ENCODE data around the gene TEX53.

TEX53 gene

DNA sequence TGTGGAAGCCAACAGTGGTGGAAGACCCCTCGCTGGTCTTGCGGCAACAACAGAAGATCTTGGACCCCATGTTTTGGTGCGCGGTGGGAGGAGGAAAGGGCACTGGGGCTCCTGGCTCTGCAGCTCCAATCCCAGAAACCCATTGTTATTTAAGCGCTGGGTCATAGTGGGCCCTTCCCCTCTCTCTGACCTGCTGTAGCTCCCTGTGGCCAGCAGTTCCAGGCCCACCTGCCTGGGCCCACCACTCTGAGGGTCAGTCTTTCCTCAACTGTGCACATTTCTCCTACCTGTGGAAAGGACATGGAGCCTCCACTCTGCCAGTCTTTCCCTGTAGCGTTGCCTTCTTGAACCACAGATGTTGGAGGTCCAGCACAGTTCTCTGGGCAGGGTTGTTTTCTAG lies at the start of gene TEX53:
TEX53 (minus strand) TSS at position 101 of the 400 bp plus-strand sequence; CDS start at position 70, 31 bp downstream.
- H3K9me3 Mint-ChIP-seq, result no peaks in the 10 kb centered on the region
- H3K27me3 Mint-ChIP-seq, result peaks cover 6% of the 10 kb centered on the region
- H3K27ac Mint-ChIP-seq, result no peak within 1 kb of the TSS
- H3K4me1 Mint-ChIP-seq (ENCODE audit: low read depth), result peaks cover 15% of the 10 kb centered on the region
- peak; percentile 9 for DNase-seq
- H3K4me3 Mint-ChIP-seq, result no peak within 1 kb of the TSS
- H3K36me3 Mint-ChIP-seq (ENCODE audit: low read depth), result no peaks in the 10 kb centered on the region

DNA sequence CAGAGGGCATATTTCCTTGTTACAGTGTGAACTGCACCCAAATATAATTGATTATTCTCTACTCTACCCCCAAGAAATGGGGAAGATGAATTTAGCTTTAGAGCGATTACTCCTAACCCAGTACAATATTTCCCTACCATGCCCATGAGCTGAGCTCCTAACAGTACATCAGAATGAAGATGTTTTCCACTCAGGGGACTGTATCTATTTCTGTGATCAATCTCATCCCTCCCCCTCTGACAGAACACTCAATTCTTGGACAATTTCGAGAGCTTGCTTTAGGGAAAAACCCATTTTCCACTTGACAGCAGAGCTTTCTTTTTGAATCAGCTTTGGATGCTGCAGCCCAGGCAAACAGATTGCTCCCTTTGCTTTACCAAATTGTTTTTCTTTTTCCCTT lies 49.1 kb upstream of the TEX53 start:
- peak overlapping the region; percentile 49 for H3K27ac Mint-ChIP-seq
- DNase-seq, result no peak
- H3K9me3 Mint-ChIP-seq, result no peaks in the 10 kb centered on the region
- H3K4me1 Mint-ChIP-seq (ENCODE audit: low read depth), result peaks cover 56% of the 10 kb centered on the region
- H3K4me3 Mint-ChIP-seq, result peak overlapping the region; percentile 62
- peaks cover 10% of the 10 kb centered on the region for H3K36me3 Mint-ChIP-seq (ENCODE audit: low read depth)
- peaks cover 2% of the 10 kb centered on the region for H3K27me3 Mint-ChIP-seq

DNA sequence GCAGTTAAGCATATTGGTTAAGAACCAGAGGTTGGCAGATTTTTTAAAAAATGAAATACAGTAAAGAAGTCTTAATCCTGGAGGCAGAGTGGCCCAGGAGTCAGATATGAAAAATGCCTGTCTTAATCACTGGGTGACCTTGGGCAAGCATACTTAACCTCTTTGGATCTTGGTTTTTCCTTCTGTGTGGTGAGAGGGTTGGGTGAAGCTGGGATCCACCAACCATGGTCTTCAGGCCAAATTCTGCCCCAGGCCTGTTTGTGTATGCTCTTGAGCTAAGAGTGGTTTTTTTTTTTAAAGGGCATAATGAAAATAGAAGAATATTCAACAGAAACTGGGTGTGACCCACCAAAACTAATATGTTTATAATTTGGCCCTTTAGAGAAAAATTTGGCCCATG lies 44.4 kb upstream of the TEX53 start:
- Mint-ChIP-seq H3K9me3 (peaks cover 2% of the 10 kb centered on the region), H3K4me3 (no peak overlapping the region), H3K27me3 (peaks cover 1% of the 10 kb centered on the region), H3K36me3 (ENCODE audit: low read depth) (peaks cover 29% of the 10 kb centered on the region), H3K27ac (no peak overlapping the region), H3K4me1 (ENCODE audit: low read depth) (peaks cover 68% of the 10 kb centered on the region)
- DNase-seq, result no peak

DNA sequence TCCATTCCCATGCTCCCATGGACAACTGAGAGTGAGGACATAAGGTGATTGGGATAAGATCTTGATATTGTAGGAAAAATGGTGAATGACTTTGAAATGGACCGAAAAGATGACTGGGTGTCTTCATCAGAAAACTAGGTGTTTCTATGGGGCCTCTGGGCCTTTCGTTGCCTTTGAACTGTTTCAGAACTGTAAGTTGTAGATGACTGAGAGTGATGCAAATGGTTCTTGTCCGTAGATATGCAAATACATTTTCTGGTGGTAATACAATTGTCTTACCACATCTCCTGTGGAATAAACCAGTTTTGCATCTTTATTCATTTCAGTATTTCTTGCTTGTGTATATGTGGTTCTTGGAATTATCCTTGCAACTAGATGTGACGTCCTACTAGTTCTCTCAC lies 40.3 kb upstream of the TEX53 start:
- Mint-ChIP-seq H3K36me3 (ENCODE audit: low read depth) (peaks cover 24% of the 10 kb centered on the region), H3K9me3 (peaks cover 2% of the 10 kb centered on the region), H3K27ac (peak overlapping the region; percentile 99), H3K4me3 (peak overlapping the region; percentile 70), H3K27me3 (no peaks in the 10 kb centered on the region), H3K4me1 (ENCODE audit: low read depth) (peaks cover 88% of the 10 kb centered on the region)
- DNase-seq, result no peak

DNA sequence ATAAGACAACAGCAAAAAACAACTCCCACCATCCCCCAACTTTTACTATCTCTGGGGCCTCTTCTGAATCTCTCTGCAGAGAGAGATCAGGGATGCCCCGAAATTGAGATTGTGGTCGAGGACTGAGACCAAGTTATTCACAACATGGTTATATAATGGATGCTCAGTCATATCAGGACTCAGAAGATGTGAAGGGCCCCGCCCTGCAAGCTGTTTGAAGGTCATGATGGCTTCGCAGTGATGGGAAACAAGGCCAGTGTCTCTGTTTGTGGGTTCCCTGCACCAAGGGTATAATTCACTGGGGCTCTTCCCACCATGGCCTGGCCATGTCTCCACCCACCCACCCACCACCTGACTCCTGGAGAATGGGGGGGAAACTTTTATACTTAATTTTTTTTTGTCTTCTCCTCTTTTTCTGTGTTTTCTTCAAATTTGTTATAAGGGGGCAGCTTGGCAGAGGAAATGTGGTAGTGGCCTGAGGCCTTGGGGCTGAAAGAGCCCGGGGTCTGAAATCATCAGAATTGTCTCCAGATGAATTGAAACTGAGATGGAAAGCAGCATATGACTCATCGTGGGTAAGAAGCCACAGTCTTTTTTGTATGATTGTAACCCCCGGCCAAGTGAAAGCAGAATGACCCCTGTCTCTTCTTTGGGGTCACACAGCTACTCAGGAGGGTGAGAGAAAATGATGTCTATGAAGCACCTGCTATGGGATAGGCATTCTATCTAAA lies 39.4 kb upstream of the TEX53 start:
- Mint-ChIP-seq H3K4me3 (peak overlapping the region; percentile 70), H3K27ac (peak overlapping the region; percentile 99), H3K27me3 (no peaks in the 10 kb centered on the region), H3K4me1 (ENCODE audit: low read depth) (peaks cover 93% of the 10 kb centered on the region), H3K9me3 (peaks cover 2% of the 10 kb centered on the region), H3K36me3 (ENCODE audit: low read depth) (peaks cover 21% of the 10 kb centered on the region)
- DNase-seq, result peak; percentile 70

DNA sequence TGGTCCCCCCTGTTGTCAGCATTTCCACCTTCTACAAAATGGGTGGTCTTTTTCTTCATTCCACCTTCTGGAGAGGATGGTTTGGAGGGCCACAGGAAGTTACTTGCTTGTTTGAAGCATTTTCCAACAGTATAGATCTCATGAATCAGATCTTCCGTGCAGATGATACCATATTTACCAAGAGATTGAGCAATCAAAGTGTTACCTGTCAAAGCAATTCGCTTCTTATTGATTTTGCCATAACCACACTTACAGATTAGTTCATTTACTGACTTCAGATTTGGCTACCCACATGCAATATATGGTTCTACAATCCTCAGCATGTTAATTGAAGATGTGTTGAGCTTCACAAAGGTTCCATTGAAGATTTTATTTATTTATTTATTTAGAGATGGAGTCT lies 38.3 kb upstream of the TEX53 start:
- H3K27me3 Mint-ChIP-seq, result no peaks in the 10 kb centered on the region
- H3K9me3 Mint-ChIP-seq, result peaks cover 2% of the 10 kb centered on the region
- peaks cover 95% of the 10 kb centered on the region for H3K4me1 Mint-ChIP-seq (ENCODE audit: low read depth)
- no peak for DNase-seq
- no peak overlapping the region for H3K4me3 Mint-ChIP-seq
- peak overlapping the region; percentile 99 for H3K27ac Mint-ChIP-seq
- H3K36me3 Mint-ChIP-seq (ENCODE audit: low read depth), result peaks cover 21% of the 10 kb centered on the region

DNA sequence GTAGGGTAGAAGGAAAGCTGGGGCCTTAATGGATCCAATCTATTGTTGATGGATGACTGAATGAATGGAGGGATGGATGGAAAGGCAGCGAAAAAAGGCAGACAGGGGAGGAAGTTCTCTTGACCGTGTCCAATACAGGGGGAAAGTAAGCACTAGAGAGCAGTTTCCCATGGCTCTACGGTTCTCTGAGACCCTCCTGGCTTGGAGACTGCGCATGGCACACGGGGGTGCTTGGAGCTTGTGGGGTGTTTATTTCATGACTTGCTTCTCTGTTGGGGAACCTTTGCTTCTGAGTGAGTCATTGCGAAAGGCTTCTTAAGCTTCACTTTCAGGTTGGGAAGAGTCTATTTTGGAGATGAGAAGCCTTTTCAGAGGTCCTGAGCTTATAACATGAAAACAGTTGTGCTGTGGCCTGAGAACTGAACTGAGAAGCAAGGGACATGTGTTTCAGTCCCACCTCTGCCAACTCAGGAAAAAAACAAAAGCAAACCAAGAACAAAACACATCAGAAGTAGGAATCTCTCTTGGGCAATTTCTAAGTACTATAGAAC lies 37.2 kb upstream of the TEX53 start:
- Mint-ChIP-seq H3K4me3 (peak overlapping the region; percentile 32), H3K27ac (peak overlapping the region; percentile 93), H3K4me1 (ENCODE audit: low read depth) (peaks cover 96% of the 10 kb centered on the region), H3K9me3 (peaks cover 2% of the 10 kb centered on the region), H3K36me3 (ENCODE audit: low read depth) (peaks cover 14% of the 10 kb centered on the region), H3K27me3 (no peaks in the 10 kb centered on the region)
- peak; percentile 60 for DNase-seq

DNA sequence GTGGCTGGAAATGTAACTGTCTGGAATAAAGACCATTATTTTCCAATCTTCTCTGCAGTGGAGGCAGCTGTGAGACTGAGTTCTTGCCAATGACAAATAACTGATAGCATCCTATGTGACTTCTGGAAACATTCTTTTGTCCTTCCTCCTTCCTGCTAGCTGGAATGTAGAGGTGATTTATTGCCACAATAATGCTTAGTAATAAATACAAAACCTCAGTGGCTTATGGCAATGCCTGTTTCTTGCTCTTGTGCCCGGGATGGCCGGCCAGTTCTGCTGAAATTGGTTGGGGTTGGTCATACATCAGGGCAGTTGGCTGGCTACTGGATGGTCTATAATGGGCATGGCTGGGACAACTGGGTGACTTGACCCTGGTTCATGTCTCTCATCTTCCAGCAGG lies 36.5 kb upstream of the TEX53 start:
- peaks cover 8% of the 10 kb centered on the region for H3K36me3 Mint-ChIP-seq (ENCODE audit: low read depth)
- H3K27me3 Mint-ChIP-seq, result no peaks in the 10 kb centered on the region
- no peaks in the 10 kb centered on the region for H3K9me3 Mint-ChIP-seq
- no peak overlapping the region for H3K4me3 Mint-ChIP-seq
- no peak for DNase-seq
- peaks cover 96% of the 10 kb centered on the region for H3K4me1 Mint-ChIP-seq (ENCODE audit: low read depth)
- peak overlapping the region; percentile 93 for H3K27ac Mint-ChIP-seq

DNA sequence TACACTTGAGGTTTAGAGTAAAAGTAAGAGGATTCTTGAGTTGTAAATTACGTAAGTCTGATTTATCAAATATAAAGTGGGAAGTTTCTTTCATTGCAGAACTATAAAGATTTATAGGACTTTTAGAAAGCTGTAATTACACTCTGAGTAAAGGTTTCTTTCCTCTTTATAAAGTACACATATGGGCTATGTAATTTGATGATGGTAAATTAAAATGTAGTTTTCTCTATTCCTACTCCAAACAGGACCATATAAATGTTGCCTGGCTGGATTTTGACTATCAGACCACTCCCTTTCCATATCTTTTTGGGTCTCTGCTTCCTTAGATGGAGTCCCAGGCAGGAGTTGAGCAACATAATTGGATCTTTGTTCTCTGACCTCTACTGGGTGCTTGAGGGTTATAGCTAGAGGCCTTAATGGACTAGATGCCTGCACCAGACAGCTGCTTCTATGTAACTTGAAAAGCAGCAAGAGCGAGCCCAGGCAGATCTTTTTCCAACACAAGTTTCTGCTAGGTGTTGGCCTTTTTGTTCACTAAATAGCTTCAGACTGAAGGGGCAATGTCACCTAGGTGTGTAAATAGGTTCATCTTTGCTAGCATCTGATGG lies 35.7 kb upstream of the TEX53 start:
- no peak overlapping the region for H3K4me3 Mint-ChIP-seq
- no peaks in the 10 kb centered on the region for H3K9me3 Mint-ChIP-seq
- H3K4me1 Mint-ChIP-seq (ENCODE audit: low read depth), result peaks cover 96% of the 10 kb centered on the region
- no peaks in the 10 kb centered on the region for H3K27me3 Mint-ChIP-seq
- peak overlapping the region; percentile 99 for H3K27ac Mint-ChIP-seq
- no peak for DNase-seq
- peaks cover 13% of the 10 kb centered on the region for H3K36me3 Mint-ChIP-seq (ENCODE audit: low read depth)

DNA sequence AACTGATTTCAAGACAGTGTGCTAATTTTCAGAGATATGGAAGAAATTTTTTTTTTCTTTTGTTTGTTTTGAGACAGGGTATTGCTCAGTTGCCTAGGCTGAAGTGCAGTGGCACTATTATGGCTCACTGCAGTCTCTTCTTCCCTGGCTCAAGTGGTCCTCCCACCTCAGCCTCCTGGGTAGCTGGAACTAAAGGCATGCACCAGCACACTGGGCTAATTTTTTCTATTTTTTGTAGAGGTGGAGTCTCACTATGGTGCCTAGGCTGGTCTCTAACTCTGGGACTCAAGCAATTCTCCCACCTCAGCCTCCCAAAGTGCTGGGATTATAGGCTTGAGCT lies 34.3 kb upstream of the TEX53 start:
- H3K9me3 Mint-ChIP-seq, result peaks cover 6% of the 10 kb centered on the region
- H3K4me1 Mint-ChIP-seq (ENCODE audit: low read depth), result peaks cover 96% of the 10 kb centered on the region
- peaks cover 25% of the 10 kb centered on the region for H3K36me3 Mint-ChIP-seq (ENCODE audit: low read depth)
- H3K4me3 Mint-ChIP-seq, result peak overlapping the region; percentile 68
- peak; percentile 56 for DNase-seq
- no peaks in the 10 kb centered on the region for H3K27me3 Mint-ChIP-seq
- peak overlapping the region; percentile 99 for H3K27ac Mint-ChIP-seq

DNA sequence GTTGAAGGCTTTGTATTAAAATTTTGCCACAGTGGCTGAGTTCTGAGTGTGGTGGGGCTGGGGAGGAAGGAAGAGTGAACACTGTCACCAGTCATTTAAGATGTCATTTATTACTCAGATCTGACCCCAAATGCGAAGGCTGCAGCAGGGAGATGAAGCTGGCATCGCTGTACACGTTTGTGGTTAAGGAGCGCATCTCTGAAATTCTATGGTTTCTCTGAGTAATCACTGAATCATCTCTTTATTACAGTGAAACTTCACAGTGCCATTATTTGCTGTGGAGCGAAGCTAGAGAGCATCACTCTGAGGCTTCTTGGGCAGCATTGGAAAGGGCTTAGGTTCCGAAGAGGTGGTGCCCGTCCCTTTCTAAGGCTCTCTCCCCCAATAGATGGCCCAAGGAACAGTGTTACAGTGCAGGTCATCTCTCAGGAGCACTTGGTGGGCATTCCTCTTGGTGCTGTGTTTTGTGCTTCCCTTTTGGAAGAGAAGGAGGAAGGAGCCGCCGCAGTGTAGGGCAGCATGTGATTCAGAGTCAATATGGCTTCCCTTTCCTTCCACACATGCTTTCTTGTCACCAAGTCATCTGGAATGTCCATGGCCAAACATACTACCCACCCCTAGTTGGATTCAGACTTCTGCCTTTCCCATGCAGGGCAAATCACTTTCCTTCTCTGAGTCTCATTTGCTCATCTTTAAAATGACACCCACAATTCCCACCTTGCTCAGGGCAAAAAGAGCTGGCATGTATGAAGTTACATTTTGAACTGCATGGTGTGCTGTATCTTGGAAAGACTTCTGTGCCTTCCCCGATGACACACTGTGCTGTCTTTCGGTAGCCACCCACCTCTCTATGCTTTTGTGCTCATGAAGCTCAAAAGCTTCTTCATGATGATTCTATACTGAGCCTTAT lies 33.7 kb upstream of the TEX53 start:
- Mint-ChIP-seq H3K9me3 (peaks cover 8% of the 10 kb centered on the region), H3K36me3 (ENCODE audit: low read depth) (peaks cover 27% of the 10 kb centered on the region), H3K27me3 (no peaks in the 10 kb centered on the region), H3K4me1 (ENCODE audit: low read depth) (peaks cover 96% of the 10 kb centered on the region), H3K4me3 (peak overlapping the region; percentile 68), H3K27ac (peak overlapping the region; percentile 99)
- peak; percentile 77 for DNase-seq

DNA sequence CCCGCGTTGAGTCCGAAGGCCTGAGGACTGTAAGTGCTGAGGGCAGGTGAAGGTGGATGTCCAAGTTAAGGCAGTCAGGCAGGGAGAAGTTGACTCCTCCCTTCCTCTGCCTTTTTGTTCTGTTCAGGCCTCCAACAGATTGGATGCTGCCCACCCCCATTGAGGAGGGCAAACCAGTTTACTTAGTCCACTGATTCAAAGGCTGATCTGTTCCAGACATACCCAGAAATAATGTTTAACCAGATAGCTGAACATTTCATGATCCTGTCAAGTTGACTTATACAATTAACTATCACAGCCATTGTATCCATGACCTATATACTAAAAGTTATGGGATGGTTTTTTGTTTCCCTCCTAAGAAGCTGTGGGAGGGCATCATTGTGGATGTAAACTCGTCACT lies 32.7 kb upstream of the TEX53 start:
- H3K9me3 Mint-ChIP-seq, result peaks cover 8% of the 10 kb centered on the region
- peak overlapping the region; percentile 99 for H3K27ac Mint-ChIP-seq
- peak overlapping the region; percentile 15 for H3K4me3 Mint-ChIP-seq
- no peaks in the 10 kb centered on the region for H3K27me3 Mint-ChIP-seq
- peak; percentile 42 for DNase-seq
- H3K36me3 Mint-ChIP-seq (ENCODE audit: low read depth), result peaks cover 37% of the 10 kb centered on the region
- H3K4me1 Mint-ChIP-seq (ENCODE audit: low read depth), result peaks cover 98% of the 10 kb centered on the region

DNA sequence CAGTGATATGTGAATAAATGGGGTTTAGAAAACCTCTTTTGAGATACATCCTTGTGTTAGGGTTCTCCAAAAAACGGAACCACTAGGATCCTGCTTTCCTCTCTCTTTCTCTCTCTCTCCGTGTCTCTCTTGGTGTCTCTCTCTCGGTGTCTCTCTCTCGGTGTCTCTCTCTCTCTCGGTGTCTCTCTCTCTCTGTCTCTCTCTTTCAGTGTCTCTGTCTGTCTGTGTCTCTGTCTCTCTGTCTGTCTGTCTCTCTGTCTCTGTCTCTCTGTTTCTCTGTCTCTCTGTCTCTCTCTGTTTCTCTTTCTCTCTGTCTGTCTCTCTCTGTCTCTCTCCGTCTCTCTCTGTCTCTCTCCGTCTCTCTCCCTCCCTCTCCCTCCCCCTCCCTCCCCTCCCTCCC lies 32.2 kb upstream of the TEX53 start:
- peak overlapping the region; percentile 99 for H3K27ac Mint-ChIP-seq
- peak overlapping the region; percentile 7 for H3K4me3 Mint-ChIP-seq

DNA sequence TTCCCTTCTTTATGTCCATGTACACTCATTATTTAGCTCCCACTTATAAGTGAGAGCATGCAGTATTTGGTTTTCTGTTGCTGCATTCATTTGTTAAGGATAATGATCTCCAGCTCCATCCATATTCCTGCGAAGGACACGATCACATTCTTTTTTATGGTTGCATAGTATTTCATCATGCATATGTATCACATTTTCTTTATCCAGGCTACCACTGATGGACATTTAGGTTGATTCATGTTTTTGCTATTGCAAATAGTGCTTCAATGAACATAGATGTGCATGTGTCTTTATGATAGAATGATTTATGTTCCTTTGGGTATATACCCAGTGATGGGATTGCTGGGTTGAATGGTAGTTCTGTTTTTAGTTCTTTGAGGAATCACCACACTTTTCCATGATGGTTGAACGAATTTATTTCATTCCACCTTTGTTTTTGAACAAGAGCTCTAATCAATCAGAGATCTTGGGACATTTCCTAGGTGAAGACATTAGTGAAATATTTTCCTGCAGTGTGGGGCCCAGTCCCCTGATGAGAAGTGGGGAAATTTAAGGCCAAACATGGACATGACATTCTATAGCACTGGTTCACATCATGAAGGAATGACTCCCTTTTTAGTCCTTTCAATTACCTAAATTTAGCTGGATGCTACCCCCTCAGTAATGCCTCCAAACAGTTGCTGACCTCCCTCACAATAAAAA lies 31.5 kb upstream of the TEX53 start:
- DNase-seq, result no peak
- peaks cover 44% of the 10 kb centered on the region for H3K36me3 Mint-ChIP-seq (ENCODE audit: low read depth)
- H3K27ac Mint-ChIP-seq, result peak overlapping the region; percentile 99
- H3K9me3 Mint-ChIP-seq, result peaks cover 10% of the 10 kb centered on the region
- peaks cover 94% of the 10 kb centered on the region for H3K4me1 Mint-ChIP-seq (ENCODE audit: low read depth)
- H3K27me3 Mint-ChIP-seq, result no peaks in the 10 kb centered on the region
- H3K4me3 Mint-ChIP-seq, result no peak overlapping the region

More for the DNA sequence above, 32.2 kb upstream of the TEX53 start:
- Mint-ChIP-seq H3K36me3 (ENCODE audit: low read depth) (peaks cover 37% of the 10 kb centered on the region), H3K4me1 (ENCODE audit: low read depth) (peaks cover 94% of the 10 kb centered on the region), H3K27me3 (no peaks in the 10 kb centered on the region), H3K9me3 (peaks cover 8% of the 10 kb centered on the region)
- no peak for DNase-seq
